KMS-11 (cell line): Measurements from ENCODE around the gene SCN4A.

ENCODE experiments used
- H2AFZ ChIP-seq: fragments of 200-600 bp; sonication (generic); 2 replicates; pipeline ENCODE4 v1.6.1; 2016; ENCODE audit warnings: antibody characterized with exemption, mixed run types, low read depth
- H3K27ac ChIP-seq: fragments of 200-600 bp; sonication (generic); 2 replicates; pipeline ENCODE4 v1.6.1; 2016; ENCODE audit warnings: mild to moderate bottlenecking, mixed run types
- H3K27me3 ChIP-seq: fragments of 200-600 bp; sonication (generic); 2 replicates; pipeline ENCODE4 v1.6.1; 2017; ENCODE audit warnings: mild to moderate bottlenecking, low read depth, mixed run types, moderate library complexity; ENCODE audit not compliant: insufficient read depth
- H3K36me3 ChIP-seq: fragments of 200-600 bp; sonication (generic); 2 replicates; pipeline ENCODE4 v1.6.1; 2017; ENCODE audit warnings: mild to moderate bottlenecking, mixed run types; ENCODE audit not compliant: insufficient read depth
- H3K4me1 ChIP-seq: fragments of 200-600 bp; sonication (generic); 2 replicates; pipeline ENCODE4 v1.6.1; 2016; ENCODE audit warnings: mild to moderate bottlenecking, low read depth, mixed run types; ENCODE audit not compliant: poor library complexity, severe bottlenecking
- H3K4me2 ChIP-seq: fragments of 200-600 bp; sonication (generic); 2 replicates; pipeline ENCODE4 v1.7.0; 2016; ENCODE audit warnings: mild to moderate bottlenecking, mixed run types
- H3K4me3 ChIP-seq: fragments of 200-600 bp; sonication (generic); IDR thresholded peaks from 2 replicates; pipeline ENCODE4 v1.6.1; 2017; ENCODE audit warnings: low read depth, low read length, mixed read lengths; ENCODE audit not compliant: insufficient read depth
- H3K79me2 ChIP-seq: fragments of 200-600 bp; sonication (generic); 2 replicates; pipeline ENCODE4 v1.6.1; 2016; ENCODE audit warnings: low read depth, mixed run types; ENCODE audit not compliant: insufficient read depth
- H3K9ac ChIP-seq: fragments of 200-600 bp; sonication (generic); 2 replicates; pipeline ENCODE4 v1.6.1; 2016; ENCODE audit warnings: mild to moderate bottlenecking, mixed run types
- H4K20me1 ChIP-seq: fragments of 200-600 bp; sonication (generic); 2 replicates; pipeline ENCODE4 v1.6.1; 2016; ENCODE audit warnings: mild to moderate bottlenecking, mixed run types; ENCODE audit not compliant: insufficient read depth
- TF ChIP-seq, protein P1 (sequence below): fragments of 200-600 bp; sonication (generic); conservative IDR thresholded peaks from 2 replicates; pipeline ENCODE4 v1.6.1; 2017; ENCODE audit warnings: low read depth, mild to moderate bottlenecking, antibody characterized with exemption, low read length, moderate library complexity, mixed read lengths

The SCN4A gene

DNA sequence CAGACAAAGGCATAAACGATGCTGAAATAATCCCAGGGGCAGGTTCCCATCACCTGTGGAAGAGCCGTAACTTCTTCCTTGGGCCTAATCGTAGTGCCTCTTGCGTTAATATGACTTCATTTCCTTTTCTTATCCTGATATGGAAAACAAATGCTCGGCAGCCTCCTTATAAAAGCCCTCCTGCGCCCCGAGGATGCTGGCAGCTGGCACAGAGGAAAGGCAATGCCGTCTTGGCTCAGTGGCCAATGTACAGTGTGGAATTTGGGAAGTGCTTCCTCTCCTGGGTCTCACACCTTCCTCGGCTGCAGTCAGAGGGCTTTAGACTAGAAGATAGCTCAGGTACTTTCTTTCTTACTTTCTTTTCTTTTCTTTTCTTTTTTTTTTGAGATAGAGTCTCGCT lies 3.4 kb downstream of the SCN4A start:
- no peaks in the 10 kb centered on the region for H4K20me1 ChIP-seq
- no peak overlapping the region for H3K9ac ChIP-seq
- H3K4me1 ChIP-seq = no peaks in the 10 kb centered on the region
- no peak overlapping the region for H3K4me3 ChIP-seq
- H3K4me2 ChIP-seq = no peak overlapping the region
- H3K27me3 ChIP-seq = peaks cover 7% of the 10 kb centered on the region; the same call in 1 of the 2 replicates
- H2AFZ ChIP-seq = no peak overlapping the region
- H3K79me2 ChIP-seq = no peaks in the 10 kb centered on the region
- TF ChIP-seq, protein P1, sequence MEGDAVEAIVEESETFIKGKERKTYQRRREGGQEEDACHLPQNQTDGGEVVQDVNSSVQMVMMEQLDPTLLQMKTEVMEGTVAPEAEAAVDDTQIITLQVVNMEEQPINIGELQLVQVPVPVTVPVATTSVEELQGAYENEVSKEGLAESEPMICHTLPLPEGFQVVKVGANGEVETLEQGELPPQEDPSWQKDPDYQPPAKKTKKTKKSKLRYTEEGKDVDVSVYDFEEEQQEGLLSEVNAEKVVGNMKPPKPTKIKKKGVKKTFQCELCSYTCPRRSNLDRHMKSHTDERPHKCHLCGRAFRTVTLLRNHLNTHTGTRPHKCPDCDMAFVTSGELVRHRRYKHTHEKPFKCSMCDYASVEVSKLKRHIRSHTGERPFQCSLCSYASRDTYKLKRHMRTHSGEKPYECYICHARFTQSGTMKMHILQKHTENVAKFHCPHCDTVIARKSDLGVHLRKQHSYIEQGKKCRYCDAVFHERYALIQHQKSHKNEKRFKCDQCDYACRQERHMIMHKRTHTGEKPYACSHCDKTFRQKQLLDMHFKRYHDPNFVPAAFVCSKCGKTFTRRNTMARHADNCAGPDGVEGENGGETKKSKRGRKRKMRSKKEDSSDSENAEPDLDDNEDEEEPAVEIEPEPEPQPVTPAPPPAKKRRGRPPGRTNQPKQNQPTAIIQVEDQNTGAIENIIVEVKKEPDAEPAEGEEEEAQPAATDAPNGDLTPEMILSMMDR = no peak
- no peaks in the 10 kb centered on the region for H3K36me3 ChIP-seq
- no peak overlapping the region for H3K27ac ChIP-seq

DNA sequence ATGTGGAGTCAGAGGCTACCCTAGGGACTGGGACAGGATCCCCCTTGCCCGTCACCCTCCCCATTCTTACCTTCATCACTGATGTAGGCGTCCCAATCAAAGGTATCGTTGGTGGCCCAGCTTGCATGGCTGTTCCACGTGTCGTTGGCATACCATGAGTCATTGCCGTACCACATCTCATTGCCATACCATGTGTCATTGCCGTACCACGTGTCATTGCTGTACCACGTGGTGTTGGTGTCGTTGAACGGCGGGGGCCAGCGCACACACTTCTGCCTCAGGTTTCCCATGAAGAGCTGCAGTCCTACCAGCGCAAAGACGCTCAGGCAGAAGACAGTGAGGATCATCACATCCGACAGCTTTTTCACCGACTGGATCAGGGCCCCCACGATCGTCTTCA lies 4.8 kb downstream of the SCN4A start:
- no peak overlapping the region for H3K4me3 ChIP-seq
- H3K79me2 ChIP-seq = no peaks in the 10 kb centered on the region
- no peak overlapping the region for H2AFZ ChIP-seq
- TF ChIP-seq, protein P1 = no peak
- no peaks in the 10 kb centered on the region for H4K20me1 ChIP-seq
- no peak overlapping the region for H3K27ac ChIP-seq
- H3K4me2 ChIP-seq = no peak overlapping the region
- no peaks in the 10 kb centered on the region for H3K36me3 ChIP-seq
- peaks cover 7% of the 10 kb centered on the region; the same call in 1 of the 2 replicates for H3K27me3 ChIP-seq
- H3K4me1 ChIP-seq = no peaks in the 10 kb centered on the region
- H3K9ac ChIP-seq = no peak overlapping the region

DNA sequence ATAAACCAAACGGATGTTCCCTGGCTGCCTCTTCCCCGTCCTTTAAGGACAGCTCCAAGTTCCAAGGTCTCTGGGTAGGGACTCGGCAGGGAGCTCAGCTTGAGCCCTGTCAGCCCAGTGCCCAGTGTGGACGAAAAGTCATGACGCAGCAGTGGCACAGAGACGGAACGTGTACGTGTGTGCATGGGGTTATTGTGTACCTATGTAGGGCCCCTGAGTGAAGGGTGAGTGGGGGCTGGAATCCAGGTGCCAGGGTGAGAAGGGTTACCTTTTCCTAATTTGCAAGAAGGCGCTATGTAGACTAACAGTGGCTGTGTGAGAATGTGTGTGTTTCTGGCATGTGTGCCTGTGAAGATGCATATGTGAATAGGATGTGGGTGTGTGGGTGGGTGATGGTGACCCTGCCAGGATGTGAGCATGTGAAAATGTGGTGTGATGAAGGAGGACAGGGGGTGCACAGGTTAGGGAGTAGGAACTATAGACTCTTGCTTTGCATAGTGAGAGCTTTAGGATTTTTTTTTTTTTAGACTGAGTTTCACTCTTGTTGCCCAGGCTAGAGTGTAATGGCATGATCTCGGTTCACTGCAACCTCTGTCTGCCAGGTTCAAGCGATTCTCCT lies 6.0 kb downstream of the SCN4A start:
- Histone ChIP-seq H3K4me2 (no peak overlapping the region), H3K79me2 (no peaks in the 10 kb centered on the region), H3K27me3 (peaks cover 12% of the 10 kb centered on the region; the same call in 1 of the 2 replicates), H2AFZ (no peak overlapping the region), H3K36me3 (no peaks in the 10 kb centered on the region), H3K4me1 (no peaks in the 10 kb centered on the region), H3K4me3 (no peak overlapping the region), H3K27ac (no peak overlapping the region), H3K9ac (no peak overlapping the region), H4K20me1 (no peaks in the 10 kb centered on the region)
- TF ChIP-seq, protein P1 = no peak

DNA sequence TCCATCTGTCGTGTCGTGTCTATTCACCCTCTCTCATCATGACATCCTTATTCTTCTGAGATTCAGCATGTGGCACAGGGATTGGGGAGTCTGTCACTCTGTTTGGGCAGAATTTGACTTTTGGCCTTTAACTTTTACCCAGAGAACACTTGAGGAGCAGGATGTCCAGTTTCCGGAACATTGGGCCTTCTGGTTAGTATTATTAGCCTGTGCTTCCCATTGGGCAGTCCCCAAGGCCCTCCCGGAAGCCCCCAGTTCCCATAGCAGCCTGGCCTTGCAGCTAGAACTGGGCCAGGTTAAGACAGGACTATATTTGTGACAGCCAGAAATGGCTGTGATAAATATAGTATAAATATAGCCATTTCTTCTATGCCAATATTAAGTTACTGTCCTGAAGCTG lies 9.6 kb downstream of the SCN4A start:
- no peak overlapping the region for H3K4me3 ChIP-seq
- H3K79me2 ChIP-seq = no peaks in the 10 kb centered on the region
- no peaks in the 10 kb centered on the region for H3K36me3 ChIP-seq
- no peak overlapping the region for H3K9ac ChIP-seq
- H4K20me1 ChIP-seq = no peaks in the 10 kb centered on the region
- peaks cover 12% of the 10 kb centered on the region; the same call in 1 of the 2 replicates for H3K27me3 ChIP-seq
- no peak overlapping the region for H2AFZ ChIP-seq
- no peak overlapping the region for H3K4me2 ChIP-seq
- H3K27ac ChIP-seq = no peak overlapping the region
- TF ChIP-seq, protein P1 = no peak
- H3K4me1 ChIP-seq = no peaks in the 10 kb centered on the region
